Kidney (tissue), 14 donors: ENCODE results near the gene GPSM1. TPM values are rescaled to one million over a fixed set of nuclear protein-coding genes. Genes with fewer than 3 reads are reported as not detected.
"Not testable (repeated sequence)": the region's sequence is repeated elsewhere in the genome, so short reads cannot be mapped to it uniquely, and the experiment has no call there.

Experiments
- DNase-seq, 5 donors: peaks; one replicate each; pipeline ENCODE4 v3.0.0-alpha.2; 2013 to 2020
- FAIRE-seq: peaks from 2 replicates; lab custom pipeline; 2012; peaks lifted over from hg19 to GRCh38; lab: Jason Lieb, UNC
- H3K27ac ChIP-seq, 2 donors: one replicate each; pipeline ENCODE4 v1.7.0; 2013; ENCODE audit warnings: low read depth in 2 of 2, low read length in 2 of 2, inconsistent platforms in 1 of 2
- H3K27me3 ChIP-seq: one replicate; pipeline ENCODE4 v1.7.1; 2013; ENCODE audit warnings: low read length, inconsistent platforms; ENCODE audit not compliant: control insufficient read depth, insufficient read depth
- H3K36me3 ChIP-seq, 3 donors: one replicate each; pipeline versions ENCODE4 v1.7.0 to v1.7.1; 2013; ENCODE audit warnings: low read length in 3 of 3, control low read depth in 1 of 3, inconsistent platforms in 1 of 3; ENCODE audit not compliant: insufficient read depth in 3 of 3, control insufficient read depth in 2 of 3
- H3K4me1 ChIP-seq, 3 donors: one replicate each; pipeline versions ENCODE4 v1.7.0 to v1.7.1; 2013; ENCODE audit warnings: low read length in 3 of 3, inconsistent platforms in 1 of 3, low read depth in 1 of 3; ENCODE audit not compliant: control insufficient read depth in 2 of 3, insufficient read depth in 2 of 3
- H3K4me3 ChIP-seq, 3 donors: one replicate each; pipeline versions ENCODE4 v1.7.0 to v1.8.1; 2013; ENCODE audit warnings: low read length in 3 of 3, control low read depth in 1 of 3, inconsistent platforms in 1 of 3
- H3K9ac ChIP-seq, 3 donors: one replicate each; pipeline versions ENCODE4 v1.7.0 to v1.7.1; 2013; ENCODE audit warnings: low read length in 3 of 3, control low read depth in 1 of 3, inconsistent platforms in 1 of 3
- H3K9me3 ChIP-seq, 3 donors: one replicate each; pipeline versions ENCODE4 v1.7.0 to v1.7.1; 2013; ENCODE audit warnings: low read length in 3 of 3, control low read depth in 1 of 3, inconsistent platforms in 1 of 3; ENCODE audit not compliant: control insufficient read depth in 2 of 3, insufficient read depth in 1 of 3
- CTCF ChIP-seq: IDR thresholded peaks from 3 replicates; pipeline ENCODE4 v1.5.1; 2012; ENCODE audit warnings: mild to moderate bottlenecking, moderate library complexity, borderline replicate concordance; ENCODE audit not compliant: insufficient read depth; ENCODE audit errors: extremely low read depth
- intact Hi-C: fragments of 100-400 bp; cut with DNase I; formaldehyde crosslinking; loops from one replicate; pipeline ENCODE4 v1.11.1; 2022
- polyA plus RNA-seq: library from polyadenylated mRNA; stranded (reverse); fragments of 350-450 nt; fragmentation: Illumina TruSeq; extraction: RNeasy Lipid Tissue Mini Kit (QIAGEN cat#74804); gene quantifications from one replicate; pipeline ENCODE4 v1.2.3, GENCODE V29; 2014; ENCODE audit warnings: low read depth, low replicate concordance; ENCODE audit not compliant: insufficient read depth
- total RNA-seq: library from RNA; stranded (reverse); fragmentation: NEBNext Ultra II Directional; extraction: Animal tissue kit (Norgen Biotek cat#: 25700); gene quantifications from one replicate; pipeline ENCODE4 v1.2.1, GENCODE V29; 2021
- donor health status: control.
- donor health status: control.
- donor health status: control.
- donor health status: control.
- donor health status: control.
- donor health status: DM: yes; HTN: yes; CAD: no.
- donor health status: Normal renal cell carcinoma (clear cell type).

GPSM1 gene
- total and polyA plus RNA-seq, 2 donors from 2014 or later, result 11.6 to 11.9 TPM

GRCh38 chr9:136317695-136318094 lies 9.6 kb upstream of the GPSM1 start:
- H3K4me1 ChIP-seq, result no peaks in the 10 kb centered on the region
- H3K36me3 ChIP-seq, result no peaks in the 10 kb centered on the region
- no peak for FAIRE-seq
- peaks cover 0 to 7% (median 2%) of the 10 kb centered on the region in 3 donors for H3K9me3 ChIP-seq
- no peak overlapping the region for H3K27ac ChIP-seq
- no peak overlapping the region for H3K4me3 ChIP-seq
- peak in 1 of 5 donors; percentile 60 for DNase-seq
- intact Hi-C loops, result no loop called here
- H3K27me3 ChIP-seq, result no peaks in the 10 kb centered on the region
- no peak for TF ChIP-seq CTCF
- H3K9ac ChIP-seq, result no peak overlapping the region

GRCh38 chr9:136318111-136318775 lies 9.1 kb upstream of the GPSM1 start:
- Histone ChIP-seq H3K9ac (no peak overlapping the region), H3K9me3 (peaks cover 0 to 7% (median 2%) of the 10 kb centered on the region in 3 donors), H3K27ac (no peak overlapping the region), H3K4me1 (no peaks in the 10 kb centered on the region), H3K4me3 (no peak overlapping the region), H3K27me3 (no peaks in the 10 kb centered on the region), H3K36me3 (no peaks in the 10 kb centered on the region)
- DNase-seq (peak; percentile 45 to 86 (median 80)), FAIRE-seq (no peak)
- no peak for TF ChIP-seq CTCF
- intact Hi-C loops, result no loop called here

- no peak for TF ChIP-seq CTCF
- Histone ChIP-seq H3K27ac (no peak overlapping the region), H3K4me3 (no peak overlapping the region), H3K4me1 (no peaks in the 10 kb centered on the region), H3K36me3 (no peaks in the 10 kb centered on the region), H3K9ac (no peak overlapping the region), H3K9me3 (peaks cover 0 to 7% (median 2%) of the 10 kb centered on the region in 3 donors), H3K27me3 (no peaks in the 10 kb centered on the region)
- FAIRE-seq (no peak), DNase-seq (peak in 1 of 5 donors; percentile 60)
- intact Hi-C loops, result no loop called here
Measured at GRCh38 chr9:136318776-136319241, 8.5 kb upstream of the GPSM1 start.

- H3K9ac ChIP-seq, FAIRE-seq, intact Hi-C loops, H3K4me1 ChIP-seq, H3K36me3 ChIP-seq, H3K4me3 ChIP-seq, DNase-seq, H3K27me3 ChIP-seq, H3K9me3 ChIP-seq, H3K27ac ChIP-seq: not testable (repeated sequence)
Measured at GRCh38 chr9:136319244-136319643, 8.1 kb upstream of the GPSM1 start.

GRCh38 chr9:136319955-136320354 lies 7.4 kb upstream of the GPSM1 start:
- H3K4me3 ChIP-seq, DNase-seq, H3K36me3 ChIP-seq, H3K9me3 ChIP-seq, H3K27ac ChIP-seq, FAIRE-seq, intact Hi-C loops, H3K27me3 ChIP-seq, H3K4me1 ChIP-seq, H3K9ac ChIP-seq: not testable (repeated sequence)

- H3K4me1 ChIP-seq, intact Hi-C loops, H3K9me3 ChIP-seq, H3K27me3 ChIP-seq, FAIRE-seq, H3K27ac ChIP-seq, H3K4me3 ChIP-seq, H3K9ac ChIP-seq, DNase-seq, H3K36me3 ChIP-seq: not testable (repeated sequence)
Measured at GRCh38 chr9:136320972-136321371, 6.4 kb upstream of the GPSM1 start.
